GM21447 (cell line): Measurements from ENCODE around the gene KLHL29.

Source experiments
- ATAC-seq: cut with Tn5 transposase; IDR thresholded peaks from one replicate; pipeline ENCODE4 v1.9.1; 2021; ENCODE audit not compliant: unreplicated experiment

KLHL29 gene

DNA sequence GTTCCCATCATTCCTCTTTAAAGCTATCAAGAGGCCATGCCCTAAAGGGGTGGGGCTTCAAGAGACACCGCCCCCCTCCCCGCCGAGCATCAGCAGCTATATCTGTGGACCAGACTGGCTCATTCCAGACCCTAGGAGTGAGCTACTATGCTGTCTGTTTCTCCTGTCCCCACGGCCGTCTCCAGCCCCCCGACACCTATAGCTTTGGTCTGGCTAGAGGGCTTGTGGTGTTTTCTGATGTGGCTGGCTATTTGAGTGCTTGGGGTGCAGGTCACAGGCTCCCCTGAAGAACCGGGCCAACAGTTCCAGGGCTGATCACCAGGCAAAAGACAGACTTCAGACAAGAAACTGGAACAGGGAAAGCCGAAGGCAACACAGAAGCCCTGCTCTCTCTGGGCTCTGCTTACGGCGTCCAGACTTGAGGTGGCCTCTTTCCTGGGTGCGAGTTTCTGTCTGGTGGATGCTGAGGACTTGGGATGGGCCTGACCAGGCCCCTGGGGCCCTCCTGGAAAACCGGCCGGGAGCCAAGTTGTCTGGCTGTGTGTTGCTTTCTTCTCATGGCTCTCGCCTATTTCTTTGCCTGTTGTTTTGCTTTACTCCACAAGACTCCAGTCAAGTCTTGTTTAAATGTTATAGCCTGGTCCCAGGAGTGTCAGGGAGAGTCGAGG is 83.6 kb downstream of the KLHL29 start:
- no peak for ATAC-seq

DNA sequence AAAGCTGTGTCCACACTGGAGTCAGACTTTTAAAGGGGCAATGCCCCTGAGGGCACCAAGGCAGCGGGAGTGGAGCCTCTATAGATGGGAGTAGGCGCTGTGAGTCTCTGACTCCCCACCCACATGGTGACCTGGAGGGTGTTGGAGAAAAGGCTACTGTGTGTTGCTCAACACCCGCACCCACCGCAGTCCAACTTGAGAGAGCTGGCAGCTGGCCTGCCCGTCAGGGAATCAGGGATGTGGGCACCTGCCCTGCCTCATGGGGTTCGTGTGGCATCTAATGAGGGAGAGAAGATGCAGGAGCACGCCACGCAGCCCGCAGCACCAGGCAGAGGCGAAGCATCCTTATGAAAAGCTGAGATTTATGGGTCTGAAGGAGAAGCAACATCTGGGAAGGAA is 84.2 kb downstream of the KLHL29 start:
- no peak for ATAC-seq

GRCh38 chr2:23475036-23475435 is 90.1 kb downstream of the KLHL29 start:
- no peak for ATAC-seq

- ATAC-seq: no peak
Measured at GRCh38 chr2:23475473-23475872, 90.5 kb downstream of the KLHL29 start.

DNA sequence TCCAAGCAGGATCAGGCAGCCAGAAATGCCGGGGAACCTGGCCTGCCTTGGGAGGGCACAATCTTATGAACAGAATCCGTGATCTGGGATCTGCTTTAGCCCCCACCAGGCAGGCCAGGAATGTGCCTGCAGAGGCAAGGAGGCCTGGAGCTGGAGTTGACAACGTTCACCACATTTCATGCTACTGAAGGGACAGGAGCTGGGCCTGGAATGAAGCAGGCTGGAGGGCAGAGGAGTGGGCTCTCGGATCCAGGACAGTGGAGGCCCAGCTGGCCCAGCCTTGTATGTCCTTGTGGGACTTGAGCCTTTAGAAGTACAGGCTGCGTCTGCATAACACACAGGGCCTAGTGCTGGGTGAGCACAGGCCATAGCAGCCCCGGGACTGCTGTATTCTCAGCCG is 91.8 kb downstream of the KLHL29 start:
- no peak for ATAC-seq

GRCh38 chr2:23477392-23477791 is 92.4 kb downstream of the KLHL29 start:
- ATAC-seq: no peak

DNA sequence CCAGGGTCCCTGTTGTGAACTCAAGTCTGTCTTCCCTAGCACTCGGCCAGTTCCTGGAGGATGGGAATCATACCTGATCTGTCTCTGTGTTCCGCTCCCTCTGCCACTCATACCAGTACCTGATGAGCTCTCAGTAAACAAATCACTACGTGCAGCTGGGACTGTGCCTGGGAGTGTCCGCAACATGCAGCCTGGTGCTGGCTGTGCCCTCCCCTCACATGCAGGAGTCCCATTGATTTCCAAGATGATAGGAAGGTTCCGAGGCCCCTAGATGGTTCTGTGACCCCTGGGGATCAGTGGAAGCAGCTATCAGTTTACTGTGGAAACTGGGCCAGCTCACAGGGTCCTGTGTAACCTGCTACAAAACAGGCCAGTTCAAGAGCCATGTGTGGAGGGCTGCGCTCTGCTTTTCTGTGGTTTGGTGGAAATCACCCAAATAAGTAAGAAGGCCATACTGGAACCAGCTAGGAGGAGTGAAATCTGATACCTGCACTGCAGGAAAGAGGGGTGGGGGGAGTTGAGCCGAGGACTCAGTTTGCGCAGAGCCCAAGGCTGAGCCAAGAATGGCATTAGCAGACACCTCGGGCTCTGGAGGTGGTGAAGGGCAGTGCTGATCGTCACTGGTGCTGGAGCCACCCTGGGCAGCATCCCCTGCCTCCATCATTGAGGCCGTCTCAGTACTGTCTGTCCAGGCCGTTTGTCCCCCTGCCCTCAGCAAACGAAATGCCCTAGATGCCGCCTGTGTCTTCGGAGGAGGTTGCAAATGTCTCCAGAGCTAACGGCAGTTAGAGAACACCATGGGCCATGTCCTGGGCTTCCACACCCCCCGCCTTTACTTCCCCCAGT is 93.3 kb downstream of the KLHL29 start:
- ATAC-seq: no peak

DNA sequence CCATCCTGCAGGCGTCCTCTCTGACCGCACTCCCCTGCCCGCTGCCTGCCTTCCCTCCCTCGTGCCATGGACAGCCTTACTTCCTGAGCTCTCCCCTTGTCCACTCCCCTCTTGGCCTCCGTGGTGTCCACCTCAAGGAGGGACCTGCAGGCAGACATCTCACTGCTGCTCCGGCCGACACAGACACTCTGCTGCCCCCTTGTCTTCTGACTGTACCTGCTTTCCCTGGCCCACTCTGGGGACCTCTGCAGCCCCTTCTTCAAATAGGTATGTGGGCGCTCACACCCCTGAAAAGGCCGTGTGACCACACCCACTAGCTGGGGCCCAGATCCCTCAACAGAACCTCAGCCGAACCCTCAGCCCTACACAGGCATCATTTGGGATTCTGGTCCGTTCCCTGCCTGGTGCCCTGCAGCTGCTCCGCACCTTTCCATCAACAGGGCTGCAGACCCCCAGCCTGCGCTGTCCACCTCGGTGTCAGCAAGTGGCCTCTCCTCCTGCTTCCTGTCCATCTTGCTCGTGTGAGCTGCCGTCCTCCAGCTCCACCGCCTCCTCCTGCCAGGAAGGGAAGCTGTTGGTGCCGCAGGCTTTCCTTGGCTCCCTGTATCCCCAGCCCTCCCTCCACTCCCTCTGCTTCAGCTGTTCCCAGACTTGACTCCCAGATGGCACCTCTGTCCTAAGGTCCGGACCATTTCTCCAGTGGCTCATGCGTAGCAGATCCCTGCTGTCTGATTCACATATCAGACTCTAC is 94.1 kb downstream of the KLHL29 start:
- ATAC-seq: no peak

GRCh38 chr2:23480957-23481797 is 96.2 kb downstream of the KLHL29 start:
- no peak for ATAC-seq

GRCh38 chr2:23482188-23482587 is 97.2 kb downstream of the KLHL29 start:
- no peak for ATAC-seq

GRCh38 chr2:23482607-23483006 is 97.6 kb downstream of the KLHL29 start:
- ATAC-seq: no peak

- ATAC-seq: no peak
Measured at GRCh38 chr2:23483791-23484190, 98.8 kb downstream of the KLHL29 start.

GRCh38 chr2:23484275-23484674 is 99.3 kb downstream of the KLHL29 start:
- ATAC-seq: no peak

DNA sequence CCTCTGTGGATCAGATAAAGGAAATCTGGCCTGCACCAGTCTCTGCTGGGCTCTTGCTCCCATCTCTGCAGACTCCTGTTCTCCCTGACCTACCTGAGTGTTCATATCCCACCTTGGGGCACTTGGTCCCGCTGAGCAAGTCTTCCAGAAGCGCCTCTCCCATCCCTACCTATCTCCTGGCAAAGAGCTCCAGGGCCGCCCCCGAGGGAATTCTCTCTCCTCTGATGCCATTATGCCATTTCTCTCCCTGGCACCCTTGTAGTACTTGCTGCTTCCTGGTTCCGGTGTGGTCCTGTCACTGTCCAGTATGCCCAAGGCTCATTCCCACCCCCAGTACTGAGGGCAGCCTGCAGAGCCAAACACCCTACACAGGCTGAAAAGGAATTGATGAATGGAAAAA is 99.8 kb downstream of the KLHL29 start:
- no peak for ATAC-seq

- no peak for ATAC-seq
Measured at GRCh38 chr2:23485261-23485660, 100.3 kb downstream of the KLHL29 start.

DNA sequence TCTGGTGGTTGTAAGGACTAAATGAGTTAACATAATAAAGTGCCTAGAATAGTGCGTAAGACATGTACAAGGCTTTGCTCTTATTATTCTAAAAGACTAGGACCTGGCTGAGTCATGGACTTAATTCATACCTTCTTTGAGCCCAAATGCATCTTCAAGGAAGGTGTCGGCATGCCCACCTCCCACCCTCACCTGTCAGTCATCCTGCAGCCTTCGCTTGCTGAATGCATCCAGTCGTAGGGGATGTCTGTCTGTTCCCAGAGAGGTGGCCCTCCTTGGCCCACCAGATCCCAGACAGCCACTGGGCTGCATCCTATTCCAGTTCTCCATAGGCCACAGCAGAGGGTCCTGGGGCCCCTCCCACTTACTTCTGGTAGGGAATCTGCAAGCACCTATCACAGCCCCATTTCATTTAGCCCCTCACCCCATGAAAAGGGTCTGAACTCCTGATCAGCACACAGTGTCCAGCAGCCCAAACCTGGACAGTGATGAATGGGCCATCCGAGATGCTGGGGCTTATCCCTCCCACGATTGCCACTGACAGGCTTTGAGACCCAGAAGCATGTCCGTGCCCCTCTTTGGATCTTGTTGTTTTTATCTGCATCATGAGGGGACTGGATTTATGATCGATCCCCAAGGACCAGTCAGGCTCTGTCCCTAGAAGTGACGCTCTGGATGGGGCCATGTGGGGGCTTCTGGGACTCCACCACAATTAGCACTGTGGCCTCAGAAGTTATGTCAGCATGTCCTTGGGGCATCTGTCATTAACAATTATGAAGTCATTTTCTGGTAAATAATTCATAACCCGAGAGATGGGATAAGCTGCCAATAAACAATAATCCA is 101.1 kb downstream of the KLHL29 start:
- ATAC-seq: no peak

DNA sequence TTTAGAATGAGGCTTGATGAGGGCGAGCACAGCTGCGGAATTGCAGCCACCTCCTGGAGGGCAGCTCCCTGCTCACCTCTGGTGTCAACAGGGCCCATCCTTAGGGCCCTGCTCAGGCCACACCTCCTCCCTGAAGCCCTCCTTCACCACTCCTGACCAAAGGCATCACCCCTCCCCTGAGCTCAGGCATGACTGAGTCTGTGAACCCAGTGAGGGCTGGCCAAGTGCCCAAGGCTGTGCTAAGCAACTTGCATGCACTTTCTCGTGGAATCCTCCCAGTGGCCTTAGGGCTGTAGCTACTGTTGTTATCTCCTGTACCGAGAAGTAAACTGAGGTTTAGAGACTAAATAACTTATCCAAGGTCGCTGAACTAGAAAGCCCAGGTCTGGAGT is 101.7 kb downstream of the KLHL29 start:
- no peak for ATAC-seq

DNA sequence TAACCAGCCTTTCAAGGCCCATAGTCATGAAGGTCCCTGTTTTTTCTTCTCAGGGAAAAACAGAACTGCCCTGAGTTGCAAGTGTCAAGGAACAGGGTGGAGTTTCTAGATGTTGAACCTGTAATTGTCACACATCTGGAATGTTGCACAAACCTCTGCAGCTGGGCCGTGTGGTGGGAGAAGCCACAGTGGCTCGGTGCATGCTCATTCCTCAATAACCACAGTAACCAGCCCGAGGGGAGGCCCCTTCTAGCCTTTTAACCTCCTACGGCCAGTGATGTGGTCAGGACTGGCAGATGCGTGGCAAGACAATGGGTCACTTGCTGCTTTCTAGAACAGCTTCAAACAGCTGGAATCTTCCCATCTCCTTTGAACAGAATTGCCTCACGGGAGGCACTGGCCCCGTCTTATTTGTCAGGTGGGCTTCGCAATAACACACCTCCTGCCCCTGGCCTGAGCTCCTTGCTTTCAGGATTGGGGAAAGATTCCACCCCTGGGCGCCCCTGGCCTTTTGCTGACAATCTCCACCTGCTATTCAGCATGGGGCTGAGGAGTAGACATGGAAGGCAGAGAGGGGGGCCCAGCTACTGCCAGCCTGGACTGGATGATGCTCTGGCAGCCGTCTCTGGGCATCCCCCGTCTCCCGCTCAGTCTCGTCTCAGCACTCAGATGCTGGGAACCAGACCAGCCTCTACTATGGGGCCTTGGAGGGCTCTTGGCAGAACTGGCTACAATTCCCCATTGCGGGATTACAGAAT is 102.9 kb downstream of the KLHL29 start:
- no peak for ATAC-seq

GRCh38 chr2:23488584-23488983 is 103.6 kb downstream of the KLHL29 start:
- ATAC-seq: no peak
